HG03457 (cell line): ENCODE data around the gene M1AP.

Experiments
- ATAC-seq: cut with Tn5 transposase; IDR thresholded peaks from one replicate; pipeline ENCODE4 v1.9.1; 2021; ENCODE audit warnings: moderate number of reproducible peaks; ENCODE audit not compliant: unreplicated experiment

Gene M1AP

GRCh38 chr2:74648009-74648443 is at the start of gene M1AP:
M1AP (minus strand) TSS chr2:74648330; CDS start chr2:74640275, 8,055 bp downstream.
- ATAC-seq, result no peak

GRCh38 chr2:74696829-74697228 is 48.7 kb upstream of the M1AP start:
- no peak for ATAC-seq

GRCh38 chr2:74695663-74696062 is 47.5 kb upstream of the M1AP start:
- ATAC-seq, result no peak

- no peak for ATAC-seq
These were observed 46.2 kb upstream of the M1AP start for GRCh38 chr2:74694281-74694680.

GRCh38 chr2:74693668-74694067 is 45.5 kb upstream of the M1AP start:
- no peak for ATAC-seq

- ATAC-seq, result no peak
These were observed 45.1 kb upstream of the M1AP start for GRCh38 chr2:74693213-74693612.

GRCh38 chr2:74691929-74692328 is 43.8 kb upstream of the M1AP start:
- no peak for ATAC-seq

GRCh38 chr2:74690571-74690970 is 42.4 kb upstream of the M1AP start:
- no peak for ATAC-seq

- no peak for ATAC-seq
These were observed 41.5 kb upstream of the M1AP start for GRCh38 chr2:74689671-74690070.

- no peak for ATAC-seq
These were observed 40.8 kb upstream of the M1AP start for GRCh38 chr2:74688881-74689280.

- ATAC-seq, result no peak
These were observed 37.3 kb upstream of the M1AP start for GRCh38 chr2:74685408-74685807.

GRCh38 chr2:74682501-74682900 is 34.4 kb upstream of the M1AP start:
- ATAC-seq, result no peak

GRCh38 chr2:74679615-74680014 is 31.5 kb upstream of the M1AP start:
- ATAC-seq, result no peak

GRCh38 chr2:74676331-74676730 is 28.2 kb upstream of the M1AP start:
- ATAC-seq, result no peak

- no peak for ATAC-seq
These were observed 27.0 kb upstream of the M1AP start for GRCh38 chr2:74675090-74675489.

- no peak for ATAC-seq
These were observed 25.8 kb upstream of the M1AP start for GRCh38 chr2:74673826-74674528.

- ATAC-seq, result no peak
These were observed 23.3 kb upstream of the M1AP start for GRCh38 chr2:74671479-74671878.

- ATAC-seq, result no peak
These were observed 22.1 kb upstream of the M1AP start for GRCh38 chr2:74670263-74670662.

GRCh38 chr2:74668087-74668486 is 20.0 kb upstream of the M1AP start:
- ATAC-seq, result no peak

- ATAC-seq, result no peak
These were observed 11.3 kb upstream of the M1AP start for GRCh38 chr2:74659462-74659861.

GRCh38 chr2:74658516-74658915 is 10.4 kb upstream of the M1AP start:
- ATAC-seq, result no peak

GRCh38 chr2:74655579-74655978 is 7.4 kb upstream of the M1AP start:
- ATAC-seq, result no peak
